K562 (cell line): ENCODE data around the gene BIRC5. TPM values are rescaled to one million over a fixed set of nuclear protein-coding genes. Genes with fewer than 3 reads are reported as not detected.

ENCODE experiments used
- ARID3B ChIP-seq: fragments of 250-450 bp; sonication (Bioruptor Pico); IDR thresholded peaks from 2 replicates; pipeline ENCODE4 v1.4.0; 2020; ENCODE audit warnings: borderline replicate concordance
- CAMTA2 ChIP-seq: fragments of 250-450 bp; sonication (Bioruptor Pico); conservative IDR thresholded peaks from 2 replicates; pipeline ENCODE4 v1.5.1; 2022
- CBX3 ChIP-seq, 2 experiments: IDR thresholded peaks; 1 replicate in 1 of 2; 2 replicates in 1 of 2; pipeline ENCODE4 v1.6.1; 2012; ENCODE audit warnings: inconsistent platforms in 2 of 2, low read length in 2 of 2, borderline replicate concordance in 1 of 2, control low read depth in 1 of 2
- DNMT1 ChIP-seq: fragments of 450-650 bp; IDR thresholded peaks from 2 replicates; pipeline ENCODE4 v1.6.1; 2016; ENCODE audit warnings: antibody characterized with exemption, mild to moderate bottlenecking
- GATAD2B ChIP-seq: fragments of 450-650 bp; IDR thresholded peaks from 2 replicates; pipeline ENCODE4 v1.6.1; 2017; ENCODE audit warnings: mild to moderate bottlenecking, borderline replicate concordance
- KDM5B ChIP-seq: fragments of 200-600 bp; sonication (generic); IDR thresholded peaks from 2 replicates; pipeline ENCODE4 v1.6.1; 2012; ENCODE audit warnings: low read depth, mild to moderate bottlenecking, moderate library complexity, low read length, control low read depth, inconsistent platforms; ENCODE audit not compliant: insufficient replicate concordance
- MIER1 ChIP-seq: fragments of 450-650 bp; IDR thresholded peaks from 2 replicates; pipeline ENCODE4 v1.6.1; 2016; ENCODE audit warnings: antibody characterized with exemption, mild to moderate bottlenecking, low read depth
- MLLT1 ChIP-seq, 2 experiments: fragments of 450-650 bp; IDR thresholded peaks; 2 replicates each; pipeline ENCODE4 v1.6.1; 2016
- PHF8 ChIP-seq: fragments of 200-600 bp; sonication (generic); IDR thresholded peaks from 2 replicates; pipeline ENCODE4 v1.6.1; 2012; ENCODE audit warnings: mixed run types, mild to moderate bottlenecking, inconsistent platforms, low read length, moderate library complexity, borderline replicate concordance
- RFX1 ChIP-seq: fragments of 450-650 bp; IDR thresholded peaks from 2 replicates; pipeline ENCODE4 v1.6.1; 2016; ENCODE audit warnings: mild to moderate bottlenecking, moderate library complexity
- SREBF2 ChIP-seq: sonication (generic); formaldehyde crosslinking; IDR thresholded peaks from 2 replicates; pipeline ENCODE4 v1.4.0; 2020; ENCODE audit warnings: mild to moderate bottlenecking, missing genetic modification reagents
- TARDBP ChIP-seq: fragments of 450-650 bp; IDR thresholded peaks from 2 replicates; pipeline ENCODE4 v1.6.1; 2016
- ZBTB7A ChIP-seq: IDR thresholded peaks from 2 replicates; pipeline ENCODE4 v1.6.1; 2011; ENCODE audit warnings: low read depth, mild to moderate bottlenecking, low read length, moderate library complexity, borderline replicate concordance; ENCODE audit not compliant: control insufficient read depth
- ZNF253 ChIP-seq: fragments of 250-450 bp; sonication (Bioruptor Pico); conservative IDR thresholded peaks from 2 replicates; pipeline ENCODE4 v1.6.1; 2021; ENCODE audit warnings: mild to moderate bottlenecking
- ZNF699 ChIP-seq: fragments of 250-450 bp; sonication (Bioruptor Pico); IDR thresholded peaks from 2 replicates; pipeline ENCODE4 v1.8.0; 2021; ENCODE audit warnings: mild to moderate bottlenecking, moderate library complexity; ENCODE audit not compliant: insufficient replicate concordance
- polyA plus RNA-seq, 8 experiments: library from polyadenylated mRNA; depleted of rRNA in 4 of 8; stranded (reverse) in 5 of 8; unstranded in 3 of 8; fragments of >200 nt; fragmentation: Nextera tagmentation in 2 of 8; fragmentation: Illumina TruSeq in 1 of 8; extraction: Ambion mirVana in 2 of 8; extraction: Trizol in 1 of 8; gene quantifications; 2 replicates each; pipeline versions ENCODE4 v1.2.1 to v1.2.3, GENCODE V29; 2011 to 2014; ENCODE audit warnings: inconsistent platforms in 1 of 8, missing spikeins in 1 of 8
- total RNA-seq, 7 experiments: library from RNA; depleted of rRNA in 6 of 7; stranded (reverse); fragments of >200 nt in 6 of 7; fragmentation: Illumina TruSeq in 2 of 7; extraction: Trizol in 2 of 7; gene quantifications; 2 replicates each; pipeline versions ENCODE4 v1.2.1 to v1.2.3, GENCODE V29; 2011 to 2021; ENCODE audit warnings: low replicate concordance in 1 of 7
- TF ChIP-seq, protein P1 (sequence below): fragments of 450-650 bp; IDR thresholded peaks from 2 replicates; pipeline ENCODE4 v1.7.1; 2018; ENCODE audit warnings: mild to moderate bottlenecking, low read depth; ENCODE audit not compliant: partially characterized antibody
- TF ChIP-seq, protein P2 (sequence below), 3 experiments: IDR thresholded peaks in 2 of 3; conservative IDR thresholded peaks in 1 of 3; 2 replicates each; pipeline ENCODE4 v1.5.1; 2011 to 2012; ENCODE audit warnings: low read length in 3 of 3, mild to moderate bottlenecking in 3 of 3, control low read depth in 2 of 3, improper control_type of control experiment in 1 of 3, inconsistent platforms in 1 of 3, low read depth in 1 of 3, mixed read lengths in 1 of 3, moderate library complexity in 1 of 3; ENCODE audit not compliant: insufficient read depth in 2 of 3
- TF ChIP-seq, protein P3 (sequence below): fragments of 450-650 bp; IDR thresholded peaks from 2 replicates; pipeline ENCODE4 v1.6.1; 2016; ENCODE audit warnings: antibody characterized with exemption

The BIRC5 gene
- total and polyA plus RNA-seq, 9 of the 15 experiments (the other 6 are each of a cell fraction or from before 2014, with no cell fraction given): 64.4 to 140 (median 101) TPM

DNA sequence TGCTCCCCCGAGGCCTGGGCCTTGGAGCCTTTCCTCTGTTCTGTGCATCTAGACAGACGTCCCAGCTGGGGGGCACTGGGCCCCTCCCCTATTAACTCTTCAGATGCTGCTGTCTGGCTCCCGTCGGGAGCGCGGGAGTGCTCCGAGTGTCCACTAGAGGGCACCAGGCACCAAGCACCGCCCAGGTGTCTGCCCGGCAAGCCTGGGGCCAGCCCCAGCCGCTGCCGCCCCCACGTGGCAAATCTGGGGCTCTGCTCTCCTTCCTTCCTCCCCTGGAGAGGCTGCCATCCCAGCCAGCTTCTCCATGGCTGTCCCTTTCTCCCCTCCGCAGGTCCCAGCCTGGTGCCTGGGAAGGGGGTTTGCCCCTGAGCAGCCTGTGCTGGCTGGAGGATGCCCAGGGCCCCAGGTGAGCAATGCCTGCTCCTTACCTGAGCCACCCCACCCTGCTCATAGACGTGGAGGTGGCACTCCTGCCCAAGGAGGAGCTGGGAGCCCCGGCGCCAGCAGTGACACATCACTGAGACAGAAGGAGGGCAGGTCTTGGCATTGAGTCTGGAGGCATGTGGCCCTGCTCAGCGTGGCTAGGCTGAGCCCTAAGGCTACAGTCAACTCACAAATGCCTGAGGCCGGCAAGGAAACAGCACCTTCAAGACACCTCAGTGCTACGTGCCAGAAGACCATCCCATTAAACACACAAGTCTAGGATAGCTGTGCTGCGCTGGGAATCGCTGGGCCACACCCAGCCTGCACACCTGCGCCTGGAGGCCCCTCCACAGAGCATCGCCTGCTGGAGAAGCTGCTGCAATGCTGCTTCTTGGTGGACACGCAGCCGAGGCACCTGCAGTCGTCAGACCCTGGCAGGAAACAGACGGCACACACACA is 37.1 kb downstream of the BIRC5 start (continued):
- TF ChIP-seq, protein P1, sequence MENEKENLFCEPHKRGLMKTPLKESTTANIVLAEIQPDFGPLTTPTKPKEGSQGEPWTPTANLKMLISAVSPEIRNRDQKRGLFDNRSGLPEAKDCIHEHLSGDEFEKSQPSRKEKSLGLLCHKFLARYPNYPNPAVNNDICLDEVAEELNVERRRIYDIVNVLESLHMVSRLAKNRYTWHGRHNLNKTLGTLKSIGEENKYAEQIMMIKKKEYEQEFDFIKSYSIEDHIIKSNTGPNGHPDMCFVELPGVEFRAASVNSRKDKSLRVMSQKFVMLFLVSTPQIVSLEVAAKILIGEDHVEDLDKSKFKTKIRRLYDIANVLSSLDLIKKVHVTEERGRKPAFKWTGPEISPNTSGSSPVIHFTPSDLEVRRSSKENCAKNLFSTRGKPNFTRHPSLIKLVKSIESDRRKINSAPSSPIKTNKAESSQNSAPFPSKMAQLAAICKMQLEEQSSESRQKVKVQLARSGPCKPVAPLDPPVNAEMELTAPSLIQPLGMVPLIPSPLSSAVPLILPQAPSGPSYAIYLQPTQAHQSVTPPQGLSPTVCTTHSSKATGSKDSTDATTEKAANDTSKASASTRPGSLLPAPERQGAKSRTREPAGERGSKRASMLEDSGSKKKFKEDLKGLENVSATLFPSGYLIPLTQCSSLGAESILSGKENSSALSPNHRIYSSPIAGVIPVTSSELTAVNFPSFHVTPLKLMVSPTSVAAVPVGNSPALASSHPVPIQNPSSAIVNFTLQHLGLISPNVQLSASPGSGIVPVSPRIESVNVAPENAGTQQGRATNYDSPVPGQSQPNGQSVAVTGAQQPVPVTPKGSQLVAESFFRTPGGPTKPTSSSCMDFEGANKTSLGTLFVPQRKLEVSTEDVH: peak; percentile 57
- peak; percentile 93 for TF ChIP-seq ZBTB7A
- no peak for TF ChIP-seq CBX3 (IDR thresholded peaks at IDR 0.05; ENCODE audit: borderline replicate concordance in 1 of 2, low read length in 2 of 2)
- TF ChIP-seq, protein P2, sequence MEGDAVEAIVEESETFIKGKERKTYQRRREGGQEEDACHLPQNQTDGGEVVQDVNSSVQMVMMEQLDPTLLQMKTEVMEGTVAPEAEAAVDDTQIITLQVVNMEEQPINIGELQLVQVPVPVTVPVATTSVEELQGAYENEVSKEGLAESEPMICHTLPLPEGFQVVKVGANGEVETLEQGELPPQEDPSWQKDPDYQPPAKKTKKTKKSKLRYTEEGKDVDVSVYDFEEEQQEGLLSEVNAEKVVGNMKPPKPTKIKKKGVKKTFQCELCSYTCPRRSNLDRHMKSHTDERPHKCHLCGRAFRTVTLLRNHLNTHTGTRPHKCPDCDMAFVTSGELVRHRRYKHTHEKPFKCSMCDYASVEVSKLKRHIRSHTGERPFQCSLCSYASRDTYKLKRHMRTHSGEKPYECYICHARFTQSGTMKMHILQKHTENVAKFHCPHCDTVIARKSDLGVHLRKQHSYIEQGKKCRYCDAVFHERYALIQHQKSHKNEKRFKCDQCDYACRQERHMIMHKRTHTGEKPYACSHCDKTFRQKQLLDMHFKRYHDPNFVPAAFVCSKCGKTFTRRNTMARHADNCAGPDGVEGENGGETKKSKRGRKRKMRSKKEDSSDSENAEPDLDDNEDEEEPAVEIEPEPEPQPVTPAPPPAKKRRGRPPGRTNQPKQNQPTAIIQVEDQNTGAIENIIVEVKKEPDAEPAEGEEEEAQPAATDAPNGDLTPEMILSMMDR (IDR thresholded peaks at IDR 0.05 in 2 of 3, conservative IDR thresholded peaks at IDR 0.05 in 1 of 3; ENCODE audit: insufficient read depth in 2 of 3, low read depth in 1 of 3, low read length in 3 of 3): peak; percentile 99 to 100 (median 100)
- no peak for TF ChIP-seq ZNF253 (CRISPR knock-in tag)
- TF ChIP-seq MLLT1 (IDR thresholded peaks at IDR 0.05): peak in 1 of 2 experiments; percentile 89; a peak in 2 of 4 replicates
- TF ChIP-seq KDM5B: no peak
- no peak for TF ChIP-seq PHF8
- TF ChIP-seq TARDBP: peak; percentile 91
- no peak for TF ChIP-seq CAMTA2 (CRISPR knock-in tag)
- TF ChIP-seq SREBF2 (CRISPR knock-in tag): no peak
- TF ChIP-seq RFX1: no peak
- TF ChIP-seq, protein P3, sequence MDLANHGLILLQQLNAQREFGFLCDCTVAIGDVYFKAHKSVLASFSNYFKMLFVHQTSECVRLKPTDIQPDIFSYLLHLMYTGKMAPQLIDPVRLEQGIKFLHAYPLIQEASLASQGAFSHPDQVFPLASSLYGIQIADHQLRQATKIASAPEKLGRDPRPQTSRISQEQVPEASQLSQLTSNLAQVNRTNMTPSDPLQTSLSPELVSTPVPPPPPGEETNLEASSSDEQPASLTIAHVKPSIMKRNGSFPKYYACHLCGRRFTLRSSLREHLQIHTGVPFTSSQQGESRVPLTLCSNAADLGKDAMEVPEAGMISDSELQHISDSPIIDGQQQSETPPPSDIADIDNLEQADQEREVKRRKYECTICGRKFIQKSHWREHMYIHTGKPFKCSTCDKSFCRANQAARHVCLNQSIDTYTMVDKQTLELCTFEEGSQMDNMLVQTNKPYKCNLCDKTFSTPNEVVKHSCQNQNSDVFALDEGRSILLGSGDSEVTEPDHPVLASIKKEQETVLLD: no peak
- no peak for TF ChIP-seq GATAD2B
- TF ChIP-seq DNMT1: no peak
- no peak for TF ChIP-seq ARID3B (CRISPR knock-in tag)
- TF ChIP-seq ZNF699 (CRISPR knock-in tag): no peak
- TF ChIP-seq MIER1: no peak
